SU-DHL-6 (cell line): ENCODE data around the gene ETS1.

ENCODE experiments used
- H2AFZ ChIP-seq: fragments of 200-600 bp; sonication (generic); 2 replicates; pipeline ENCODE4 v1.6.1; 2014; ENCODE audit warnings: low read depth, mild to moderate bottlenecking, moderate library complexity, mixed read lengths, antibody characterized with exemption, low read length; ENCODE audit not compliant: severe bottlenecking
- H3F3A ChIP-seq: fragments of 200-600 bp; shearing (Covaris generic); 2 replicates; pipeline ENCODE4 v1.6.0; 2016; ENCODE audit warnings: antibody characterized with exemption, mild to moderate bottlenecking; ENCODE audit not compliant: insufficient read depth
- H3K27ac ChIP-seq: fragments of 200-600 bp; sonication (generic); 2 replicates; pipeline ENCODE4 v1.5.1; 2016; ENCODE audit warnings: low read depth, mild to moderate bottlenecking, low read length, moderate library complexity, mixed read lengths
- H3K27me3 ChIP-seq: fragments of 200-600 bp; sonication (generic), shearing (Covaris generic); 2 replicates; pipeline ENCODE4 v1.6.0; 2014; ENCODE audit warnings: mild to moderate bottlenecking, low read length
- H3K36me3 ChIP-seq: fragments of 200-600 bp; sonication (generic); 2 replicates; pipeline ENCODE4 v1.6.1; 2014; ENCODE audit warnings: mild to moderate bottlenecking, low read length, mixed read lengths
- H3K4me2 ChIP-seq: fragments of 300-600, 200-600 bp; shearing (Covaris generic), sonication (generic); 2 replicates; pipeline ENCODE4 v1.6.0; 2014; ENCODE audit warnings: low read length, low read depth, mild to moderate bottlenecking; ENCODE audit not compliant: poor library complexity, severe bottlenecking
- H3K4me3 ChIP-seq: fragments of 200-600 bp; sonication (generic); 2 replicates; pipeline ENCODE4 v1.5.1; 2014; ENCODE audit warnings: antibody characterized with exemption, low read length, mild to moderate bottlenecking, mixed read lengths; ENCODE audit not compliant: insufficient read depth, poor library complexity, severe bottlenecking
- H3K79me2 ChIP-seq: fragments of 200-600 bp; sonication (generic); 2 replicates; pipeline ENCODE4 v1.6.1; 2014; ENCODE audit warnings: mild to moderate bottlenecking, low read length, moderate library complexity; ENCODE audit not compliant: insufficient read depth
- H3K9ac ChIP-seq: fragments of 200-600 bp; sonication (generic); 2 replicates; pipeline ENCODE4 v1.7.0; 2014; ENCODE audit warnings: mild to moderate bottlenecking, low read length
- H3K9me2 ChIP-seq: fragments of 200-600 bp; sonication (generic); replicated peaks from 2 replicates; pipeline ENCODE4 v1.6.1; 2014; ENCODE audit warnings: low read length; ENCODE audit not compliant: insufficient read depth
- H3K9me3 ChIP-seq: fragments of 200-600 bp; sonication (generic); 2 replicates; pipeline ENCODE4 v1.6.1; 2014; ENCODE audit warnings: low read length, mixed read lengths; ENCODE audit not compliant: insufficient read depth
- H4K20me1 ChIP-seq: fragments of 200-600 bp; sonication (generic); 2 replicates; pipeline ENCODE4 v1.6.1; 2014; ENCODE audit warnings: low read depth, mild to moderate bottlenecking, antibody characterized with exemption, low read length, moderate library complexity, mixed read lengths
- CTCF ChIP-seq: fragments of 200-600 bp; sonication (generic); IDR thresholded peaks from one replicate; pipeline ENCODE4 v1.5.1; 2017; ENCODE audit warnings: antibody characterized with exemption, mild to moderate bottlenecking, low read length, moderate library complexity; ENCODE audit not compliant: insufficient read depth, poor library complexity, severe bottlenecking
- EZH2phosphoT487 ChIP-seq: fragments of 200-600 bp; sonication (generic), shearing (Covaris generic); conservative IDR thresholded peaks from 2 replicates; pipeline ENCODE4 v1.6.1; 2018; ENCODE audit warnings: mild to moderate bottlenecking, antibody characterized with exemption, low read length, moderate library complexity, mixed read lengths

Gene ETS1

GRCh38 chr11:128551058-128551457 lies 36.3 kb downstream of the ETS1 start:
- TF ChIP-seq CTCF: no peak
- no peak for TF ChIP-seq EZH2phosphoT487
- Histone ChIP-seq H3K9me2 (no peaks in the 10 kb centered on the region), H3F3A (peaks cover 31% of the 10 kb centered on the region), H3K27me3 (no peaks in the 10 kb centered on the region), H3K4me2 (peak overlapping the region; percentile 79), H3K79me2 (no peaks in the 10 kb centered on the region), H3K9ac (peak overlapping the region; percentile 53; the same call in 1 of the 2 replicates), H3K4me3 (peak overlapping the region; percentile 15), H2AFZ (peak overlapping the region; percentile 86), H3K27ac (peak overlapping the region; percentile 96), H4K20me1 (no peaks in the 10 kb centered on the region), H3K36me3 (no peaks in the 10 kb centered on the region), H3K9me3 (no peaks in the 10 kb centered on the region)

- Histone ChIP-seq H2AFZ (peak overlapping the region; percentile 86), H3K9me3 (no peaks in the 10 kb centered on the region), H3K9ac (0 out of 2 replicates have a peak overlapping the region, but pooled peaks have one; percentile 53), H4K20me1 (no peaks in the 10 kb centered on the region), H3K9me2 (no peaks in the 10 kb centered on the region), H3K27me3 (no peaks in the 10 kb centered on the region), H3K4me2 (peak overlapping the region; percentile 79), H3K79me2 (no peaks in the 10 kb centered on the region), H3F3A (peaks cover 31% of the 10 kb centered on the region), H3K36me3 (no peaks in the 10 kb centered on the region), H3K4me3 (no peak overlapping the region), H3K27ac (peak overlapping the region; percentile 96)
- no peak for TF ChIP-seq EZH2phosphoT487
- no peak for TF ChIP-seq CTCF
Measured at GRCh38 chr11:128550261-128550821, 37.0 kb downstream of the ETS1 start.

- Histone ChIP-seq H3K36me3 (no peaks in the 10 kb centered on the region), H3K9ac (no peak overlapping the region), H3K79me2 (no peaks in the 10 kb centered on the region), H3F3A (peaks cover 30% of the 10 kb centered on the region), H2AFZ (no peak overlapping the region), H3K9me2 (no peaks in the 10 kb centered on the region), H4K20me1 (no peaks in the 10 kb centered on the region), H3K9me3 (no peaks in the 10 kb centered on the region), H3K4me3 (no peak overlapping the region), H3K27me3 (no peaks in the 10 kb centered on the region), H3K27ac (no peak overlapping the region), H3K4me2 (no peak overlapping the region)
- TF ChIP-seq CTCF: no peak
- no peak for TF ChIP-seq EZH2phosphoT487
Measured at GRCh38 chr11:128549256-128549944, 38.0 kb downstream of the ETS1 start.
